Upper lobe of right lung (tissue), 1 donor: ENCODE measurements around the gene PPP2R2C. TPM values are rescaled to one million over a fixed set of nuclear protein-coding genes. Genes with fewer than 3 reads are reported as not detected.
A peak's percentile ranks its signal among the peaks of the same experiment; 100 is the strongest.

ENCODE experiments used
- ATAC-seq: fragments of 200-7000 bp; cut with Tn5 transposase; one replicate; pipeline ENCODE4 v1.9.1; 2020; ENCODE audit warnings: mild to moderate bottlenecking, moderate library complexity
- DNase-seq: peaks from one replicate; pipeline ENCODE4 v3.0.0-alpha.2; 2020
- H3K27ac ChIP-seq: fragments of 200-600 bp; one replicate; pipeline ENCODE4 v1.8.0; 2022
- H3K27me3 ChIP-seq: fragments of 200-600 bp; one replicate; pipeline ENCODE4 v1.8.0; 2022; ENCODE audit warnings: mild to moderate bottlenecking
- H3K36me3 ChIP-seq: fragments of 200-600 bp; one replicate; pipeline ENCODE4 v1.8.0; 2022
- H3K4me1 ChIP-seq: fragments of 200-600 bp; one replicate; pipeline ENCODE4 v1.8.0; 2022
- H3K4me3 ChIP-seq: fragments of 200-600 bp; one replicate; pipeline ENCODE4 v1.8.0; 2022; ENCODE audit warnings: mild to moderate bottlenecking
- H3K9me3 ChIP-seq: fragments of 200-600 bp; one replicate; pipeline ENCODE4 v1.8.0; 2022
- CTCF ChIP-seq: fragments of 200-600 bp; IDR thresholded peaks from one replicate; pipeline ENCODE4 v1.8.0; 2022; ENCODE audit warnings: antibody characterized with exemption
- intact Hi-C: fragments of 100-400 bp; cut with DNase I; formaldehyde crosslinking; loops from one replicate; pipeline ENCODE4 v1.11.0; 2022
- total RNA-seq: library from RNA; stranded (reverse); fragmentation: NEBNext Ultra II Directional; extraction: Animal tissue kit (Norgen Biotek cat#: 25700); gene quantifications from one replicate; pipeline ENCODE4 v1.2.1, GENCODE V29; 2021
- donor health status: DM: no; HTN: yes; CAD: no; lungs with severe emphysema.

Gene PPP2R2C
- total RNA-seq, 1 donor from 2014 or later, result 0.09 TPM

- intact Hi-C loops, result no loop called here
- ATAC-seq (no peak), DNase-seq (no peak)
- no peaks in the 10 kb centered on the region for H3K4me1 ChIP-seq
- H3K27me3 ChIP-seq, result no peaks in the 10 kb centered on the region
- no peaks in the 10 kb centered on the region for H3K36me3 ChIP-seq
- H3K4me3 ChIP-seq, result no peak overlapping the region
- no peak overlapping the region for H3K27ac ChIP-seq
- TF ChIP-seq CTCF, result no peak
- H3K9me3 ChIP-seq, result no peaks in the 10 kb centered on the region
Measured at GRCh38 chr4:6435010-6435409, 37.4 kb downstream of the PPP2R2C start.

- DNase-seq (no peak), ATAC-seq (no peak)
- TF ChIP-seq CTCF, result no peak
- intact Hi-C loops, result no loop called here
- H3K4me3 ChIP-seq, result no peak overlapping the region
- no peaks in the 10 kb centered on the region for H3K36me3 ChIP-seq
- H3K9me3 ChIP-seq, result no peaks in the 10 kb centered on the region
- H3K27ac ChIP-seq, result no peak overlapping the region
- no peaks in the 10 kb centered on the region for H3K27me3 ChIP-seq
- H3K4me1 ChIP-seq, result no peaks in the 10 kb centered on the region
Measured at GRCh38 chr4:6430927-6431326, 41.5 kb downstream of the PPP2R2C start.

GRCh38 chr4:6427439-6428090 lies 44.8 kb downstream of the PPP2R2C start:
- no peak for ATAC-seq
- intact Hi-C loops, result no loop called here
- DNase-seq, result no peak

GRCh38 chr4:6426571-6427438 lies 45.6 kb downstream of the PPP2R2C start:
- intact Hi-C loops, result no loop called here
- no peak overlapping the region for H3K4me3 ChIP-seq
- H3K4me1 ChIP-seq, result no peaks in the 10 kb centered on the region

More at GRCh38 chr4:6427439-6428090, 44.8 kb downstream of the PPP2R2C start:
- Histone ChIP-seq H3K4me3 (no peak overlapping the region), H3K36me3 (no peaks in the 10 kb centered on the region), H3K27me3 (no peaks in the 10 kb centered on the region), H3K27ac (no peak overlapping the region), H3K4me1 (no peaks in the 10 kb centered on the region), H3K9me3 (no peaks in the 10 kb centered on the region)
- TF ChIP-seq CTCF, result no peak

GRCh38 chr4:6425911-6426310 lies 46.5 kb downstream of the PPP2R2C start:
- H3K27me3 ChIP-seq, result no peaks in the 10 kb centered on the region
- TF ChIP-seq CTCF, result no peak
- H3K4me3 ChIP-seq, result no peak overlapping the region
- intact Hi-C loops, result no loop called here
- no peak overlapping the region for H3K27ac ChIP-seq
- no peaks in the 10 kb centered on the region for H3K4me1 ChIP-seq
- DNase-seq (no peak), ATAC-seq (peak; percentile 10)
- no peaks in the 10 kb centered on the region for H3K36me3 ChIP-seq
- H3K9me3 ChIP-seq, result no peaks in the 10 kb centered on the region

More at GRCh38 chr4:6426571-6427438, 45.6 kb downstream of the PPP2R2C start:
- Histone ChIP-seq H3K36me3 (no peaks in the 10 kb centered on the region), H3K9me3 (no peaks in the 10 kb centered on the region), H3K27me3 (no peaks in the 10 kb centered on the region), H3K27ac (no peak overlapping the region)
- DNase-seq, result no peak
- TF ChIP-seq CTCF, result no peak
- ATAC-seq, result no peak
